Stomach (tissue), 4 donors: Measurements from ENCODE around the gene NLRP3.

Source experiments
- EP300 ChIP-seq: sonication (generic); formaldehyde crosslinking; IDR thresholded peaks from one replicate; pipeline ENCODE4 v1.6.1; 2017; ENCODE audit warnings: antibody characterized with exemption
- POLR2A ChIP-seq, 4 donors: fragments of 450-650 bp; IDR thresholded peaks; one replicate each; pipeline ENCODE4 v1.6.1; 2016; ENCODE audit warnings: antibody characterized with exemption in 4 of 4, control low read depth in 2 of 4, mild to moderate bottlenecking in 1 of 4, moderate library complexity in 1 of 4
- POLR2AphosphoS5 ChIP-seq, 3 donors: sonication (generic); formaldehyde crosslinking; IDR thresholded peaks; one replicate each; pipeline ENCODE4 v1.6.1; 2016; ENCODE audit warnings: antibody characterized with exemption in 3 of 3
- TF ChIP-seq, protein P1 (sequence below), 7 experiments: fragments of 450-650 bp in 4 of 7; fragments of 200-600 bp in 3 of 7; sonication (generic) in 3 of 7; IDR thresholded peaks; one replicate each; pipeline ENCODE4 v1.5.1; 2016 to 2019; ENCODE audit warnings: antibody characterized with exemption in 7 of 7, control low read depth in 2 of 7, mild to moderate bottlenecking in 1 of 7

DNA sequence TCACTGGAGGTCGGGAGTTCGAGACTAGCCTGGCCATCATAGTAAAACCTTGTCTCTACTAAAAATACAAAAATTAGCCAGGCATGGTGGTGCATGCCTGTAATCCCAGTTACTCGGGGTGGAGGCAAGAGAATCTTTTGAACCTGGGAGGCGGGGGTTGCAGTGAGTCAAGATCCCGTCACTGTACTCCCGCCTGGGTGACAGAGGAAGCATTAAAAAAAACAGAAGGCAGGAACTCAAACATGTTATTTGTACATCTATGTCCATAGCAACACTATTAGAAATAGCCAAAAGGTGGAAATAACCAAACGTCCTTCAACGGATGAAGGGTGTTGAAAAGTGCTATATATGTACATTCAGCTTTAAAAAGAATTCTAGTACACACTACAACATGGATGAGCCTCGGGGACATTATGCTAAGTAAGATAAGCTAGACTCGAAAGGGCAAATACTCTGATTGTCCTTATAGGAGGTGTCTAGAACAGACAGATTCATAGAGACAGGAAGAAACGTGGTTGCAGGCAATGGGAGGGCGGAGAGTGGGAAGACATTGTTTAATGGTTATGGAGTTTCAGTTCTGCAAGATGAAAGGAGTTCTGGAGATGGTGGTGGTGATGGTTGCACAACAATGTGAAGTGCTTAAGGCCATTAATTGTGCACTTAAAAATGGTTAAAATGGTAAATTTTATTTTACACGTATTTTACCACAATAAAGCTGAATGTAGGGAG, 19.2 kb downstream of the NLRP3 start:
- no peak for TF ChIP-seq POLR2AphosphoS5 (IDR thresholded peaks at IDR 0.05)
- no peak for TF ChIP-seq EP300
- TF ChIP-seq, protein P1, sequence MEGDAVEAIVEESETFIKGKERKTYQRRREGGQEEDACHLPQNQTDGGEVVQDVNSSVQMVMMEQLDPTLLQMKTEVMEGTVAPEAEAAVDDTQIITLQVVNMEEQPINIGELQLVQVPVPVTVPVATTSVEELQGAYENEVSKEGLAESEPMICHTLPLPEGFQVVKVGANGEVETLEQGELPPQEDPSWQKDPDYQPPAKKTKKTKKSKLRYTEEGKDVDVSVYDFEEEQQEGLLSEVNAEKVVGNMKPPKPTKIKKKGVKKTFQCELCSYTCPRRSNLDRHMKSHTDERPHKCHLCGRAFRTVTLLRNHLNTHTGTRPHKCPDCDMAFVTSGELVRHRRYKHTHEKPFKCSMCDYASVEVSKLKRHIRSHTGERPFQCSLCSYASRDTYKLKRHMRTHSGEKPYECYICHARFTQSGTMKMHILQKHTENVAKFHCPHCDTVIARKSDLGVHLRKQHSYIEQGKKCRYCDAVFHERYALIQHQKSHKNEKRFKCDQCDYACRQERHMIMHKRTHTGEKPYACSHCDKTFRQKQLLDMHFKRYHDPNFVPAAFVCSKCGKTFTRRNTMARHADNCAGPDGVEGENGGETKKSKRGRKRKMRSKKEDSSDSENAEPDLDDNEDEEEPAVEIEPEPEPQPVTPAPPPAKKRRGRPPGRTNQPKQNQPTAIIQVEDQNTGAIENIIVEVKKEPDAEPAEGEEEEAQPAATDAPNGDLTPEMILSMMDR (IDR thresholded peaks at IDR 0.05), result no peak
- no peak for TF ChIP-seq POLR2A (IDR thresholded peaks at IDR 0.05)
